ENCODE measurements around the gene AHCYL2.
"Not testable (repeated sequence)": the region's sequence is repeated elsewhere in the genome, so short reads cannot be mapped to it uniquely, and the experiment has no call there.

The AHCYL2 gene

DNA sequence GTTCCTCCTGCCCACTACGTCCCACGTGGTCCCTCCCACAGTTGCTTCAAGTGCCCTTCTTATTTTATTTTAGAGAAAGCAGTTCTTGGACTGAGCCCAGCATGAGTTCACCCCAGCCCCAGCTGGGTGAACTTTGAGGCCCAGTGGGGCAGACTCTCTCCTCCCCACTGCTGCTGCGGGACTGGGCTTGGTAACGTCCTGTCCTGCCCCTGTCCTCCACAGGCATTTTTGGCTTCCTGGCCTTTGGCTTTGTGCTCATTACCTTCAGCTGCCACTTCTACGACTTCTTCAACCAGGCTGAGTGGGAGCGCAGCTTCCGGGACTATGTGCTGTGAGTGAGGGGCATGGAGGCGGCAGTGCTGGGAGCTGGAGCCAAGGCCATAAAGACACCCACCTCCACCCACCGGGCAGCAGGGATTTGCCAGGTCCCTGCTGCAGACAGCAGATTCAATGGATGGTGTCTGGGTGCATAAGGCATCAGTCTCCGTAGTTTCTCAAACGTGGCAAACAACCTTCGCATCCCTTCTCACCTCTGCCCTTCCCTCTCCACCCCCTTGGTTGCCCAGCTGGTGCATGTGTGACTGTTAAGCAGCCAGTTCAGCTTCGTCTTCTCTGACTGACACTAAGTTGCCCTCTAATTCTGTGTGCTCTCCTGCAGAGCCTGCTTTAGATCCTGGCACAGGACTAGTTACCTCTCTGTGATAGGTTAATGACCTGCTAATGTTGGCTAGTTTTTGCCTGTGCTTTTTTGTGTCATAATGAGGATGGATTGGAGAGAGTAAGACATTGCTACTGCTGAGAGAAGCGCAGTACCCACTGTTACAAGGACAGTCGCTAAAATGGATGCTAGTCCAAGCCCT lies 15.5 kb upstream of the AHCYL2 start:
- DNase-seq (ENCODE audit: low read depth in 2 of 2), result no peak

GRCh38 chr7:129210256-129210988 lies 14.4 kb upstream of the AHCYL2 start:
- no peak for DNase-seq (ENCODE audit: low read depth in 2 of 2)

GRCh38 chr7:129210989-129211312 lies 13.9 kb upstream of the AHCYL2 start:
- no peak for DNase-seq (ENCODE audit: low read depth in 2 of 2)

GRCh38 chr7:129212126-129212525 lies 12.7 kb upstream of the AHCYL2 start:
- DNase-seq (ENCODE audit: low read depth in 2 of 2), result no peak

DNA sequence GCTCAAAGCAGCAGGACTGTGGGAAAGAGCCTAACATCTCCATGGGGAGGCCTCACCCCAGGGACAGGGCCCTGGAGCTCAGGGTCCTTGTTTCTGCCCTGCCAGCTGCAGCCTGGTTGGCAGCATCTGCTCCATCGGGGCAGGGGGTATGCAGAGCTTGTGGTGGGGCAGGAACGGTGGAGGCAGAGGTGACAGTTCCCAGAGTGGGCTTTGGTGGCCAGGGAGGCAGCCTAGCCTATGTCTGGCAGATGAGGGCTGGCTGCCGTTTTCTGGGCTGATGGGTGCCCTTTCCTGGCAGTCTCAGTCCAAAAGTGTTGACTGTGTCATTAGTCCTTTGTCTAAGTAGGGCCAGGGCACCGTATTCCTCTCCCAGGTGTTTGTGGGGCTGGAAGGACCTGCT lies 12.2 kb upstream of the AHCYL2 start:
- DNase-seq (ENCODE audit: low read depth in 2 of 2), result no peak

DNA sequence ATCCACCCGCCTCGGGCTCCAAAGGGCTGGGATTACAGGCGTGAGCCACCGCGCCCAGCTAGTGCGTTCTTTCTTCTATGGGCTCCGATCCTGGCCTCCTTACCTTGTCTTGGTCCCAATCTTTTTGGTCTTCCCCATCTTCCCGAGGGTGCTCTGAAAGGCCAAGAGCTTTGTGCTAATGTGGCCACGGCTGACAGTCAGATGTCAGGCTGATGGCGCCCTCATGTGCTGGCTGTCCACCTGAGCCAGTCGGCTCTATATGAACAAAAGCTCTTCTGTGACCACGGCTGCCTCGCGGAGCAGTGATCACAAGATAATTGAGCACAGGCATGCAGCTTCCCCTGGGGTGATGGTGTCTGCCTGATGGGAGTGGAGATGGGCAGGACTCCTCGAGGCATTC lies 11.0 kb upstream of the AHCYL2 start:
- no peak for DNase-seq (ENCODE audit: low read depth in 2 of 2)

DNA sequence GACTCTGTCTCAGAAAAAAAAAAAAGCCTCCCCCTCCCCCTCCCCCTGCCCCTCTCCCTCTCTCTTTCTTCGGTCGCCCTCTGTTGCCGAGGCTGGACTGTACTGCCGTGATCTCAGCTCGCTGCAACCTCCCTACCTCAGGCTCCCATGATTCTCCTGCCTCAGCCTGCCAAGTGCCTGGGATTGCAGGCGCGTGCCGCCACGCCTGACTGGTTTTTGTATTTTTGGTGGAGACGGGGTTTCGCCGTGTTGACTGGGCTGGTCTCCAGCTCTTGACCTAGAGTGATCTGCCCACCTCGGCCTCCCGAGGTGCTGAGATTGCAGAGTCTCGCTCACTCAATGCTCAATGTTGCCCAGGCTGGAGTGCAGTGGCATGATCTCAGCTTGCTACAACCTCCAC lies 9.1 kb upstream of the AHCYL2 start:
- not testable (repeated sequence) for DNase-seq (ENCODE audit: low read depth in 2 of 2)

GRCh38 chr7:129216101-129216715 lies 8.6 kb upstream of the AHCYL2 start:
- DNase-seq (ENCODE audit: low read depth in 2 of 2), result not testable (repeated sequence)

GRCh38 chr7:129216821-129217416 lies 7.9 kb upstream of the AHCYL2 start:
- not testable (repeated sequence) for DNase-seq (ENCODE audit: low read depth in 2 of 2)

- DNase-seq (ENCODE audit: low read depth in 2 of 2), result peak; percentile 56 to 57
These were observed 6.2 kb upstream of the AHCYL2 start for GRCh38 chr7:129218514-129219062.

GRCh38 chr7:129219166-129219565 lies 5.7 kb upstream of the AHCYL2 start:
- not testable (repeated sequence) for DNase-seq (ENCODE audit: low read depth in 2 of 2)

- no peak for DNase-seq (ENCODE audit: low read depth in 2 of 2)
These were observed 2.8 kb upstream of the AHCYL2 start for GRCh38 chr7:129222064-129222463.

GRCh38 chr7:129225206-129225930 lies 538 bp downstream of the AHCYL2 start:
- DNase-seq (ENCODE audit: low read depth in 2 of 2), result no peak

DNA sequence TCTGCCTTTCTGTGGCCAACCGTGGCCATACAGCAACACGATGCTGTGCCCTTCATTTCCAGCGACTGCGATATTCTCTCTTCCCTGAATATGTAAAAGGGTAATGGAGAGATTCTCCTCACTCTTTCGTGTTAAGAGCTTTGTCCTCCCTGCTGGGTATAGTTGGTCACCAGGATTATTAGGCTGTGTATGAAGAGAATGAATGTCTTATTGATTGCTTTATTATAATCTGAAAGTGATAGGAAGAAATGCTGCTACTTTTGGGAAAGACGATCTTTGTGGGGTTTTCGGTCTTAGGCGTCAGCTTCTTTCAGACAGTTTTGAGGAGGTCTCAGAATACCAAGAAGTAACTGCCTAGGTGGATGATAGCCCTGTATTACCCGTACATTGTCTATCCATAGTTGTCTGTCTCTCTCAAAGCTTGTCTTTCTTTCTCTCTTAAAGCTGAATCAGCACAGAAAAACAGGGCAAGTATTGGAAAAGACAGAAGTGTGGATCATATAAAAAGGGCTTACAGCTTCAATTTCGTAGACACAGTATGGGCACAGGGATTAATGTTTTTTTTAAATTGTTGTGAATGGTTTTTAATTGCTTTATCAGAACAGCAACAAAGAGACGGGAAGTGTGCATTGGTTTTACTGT lies 1.2 kb downstream of the AHCYL2 start:
- DNase-seq (ENCODE audit: low read depth in 2 of 2), result no peak

DNA sequence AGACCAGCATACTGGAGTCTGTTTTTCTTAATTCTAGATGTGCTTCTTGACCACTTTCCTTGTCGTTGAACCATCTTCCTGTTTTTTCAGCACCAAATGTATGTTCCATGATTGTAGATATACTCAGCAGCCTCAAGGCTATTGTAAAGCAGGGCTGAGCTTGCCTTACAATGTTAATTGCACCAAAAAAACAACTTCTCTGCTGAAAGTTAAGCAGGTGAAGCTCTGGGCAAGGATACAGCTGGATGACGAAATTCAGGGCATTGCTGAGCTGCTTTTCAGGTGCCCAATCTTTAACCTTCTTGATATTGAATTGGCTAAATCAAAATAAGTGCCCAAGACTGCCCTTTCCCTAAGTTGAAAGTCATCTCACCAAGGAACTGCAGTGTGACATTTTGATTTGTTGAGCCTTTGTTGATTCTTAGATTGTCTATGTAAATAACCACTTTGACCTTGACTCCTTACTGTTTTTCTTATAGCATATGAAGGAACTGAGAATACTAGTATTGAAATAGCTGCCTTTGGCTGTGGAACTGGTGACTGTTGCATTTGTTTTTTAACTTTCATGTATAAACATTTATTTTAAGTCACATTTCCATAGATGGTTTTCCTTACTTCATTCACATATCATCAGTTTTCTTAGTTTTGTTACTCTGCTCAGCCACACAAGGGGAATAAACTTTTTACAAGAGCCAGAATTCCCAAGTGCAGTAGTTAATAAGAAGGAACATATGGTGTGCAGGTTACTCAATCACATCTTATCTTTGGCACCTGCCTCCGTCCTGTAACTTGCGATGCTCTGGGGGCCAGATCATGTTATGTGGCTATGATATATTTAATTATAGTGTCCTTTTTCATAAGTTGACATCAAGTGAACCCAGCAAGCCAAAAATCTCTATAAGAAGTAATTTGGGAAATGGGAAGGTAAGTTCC lies 3.1 kb downstream of the AHCYL2 start:
- DNase-seq (ENCODE audit: low read depth in 2 of 2), result no peak

DNA sequence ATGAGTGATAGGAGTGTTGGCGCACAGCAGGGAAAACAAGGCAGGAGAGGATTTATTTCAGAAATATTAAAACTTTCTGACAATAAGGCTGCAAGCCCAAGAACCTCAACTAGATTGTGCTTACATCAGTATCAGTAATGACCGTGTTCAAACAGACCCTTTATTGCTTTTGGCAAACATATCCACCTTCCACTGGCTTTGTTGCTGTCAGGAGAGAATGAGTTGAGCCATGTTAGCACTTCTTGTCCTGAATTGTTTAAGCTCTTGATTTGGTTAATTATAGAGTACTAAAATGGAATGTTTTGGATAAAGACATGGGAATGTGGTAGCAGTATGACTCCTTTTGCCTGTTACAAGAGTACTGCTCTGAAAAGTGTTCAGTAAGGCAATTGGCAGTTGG lies 3.8 kb downstream of the AHCYL2 start:
- DNase-seq (ENCODE audit: low read depth in 2 of 2), result no peak

DNA sequence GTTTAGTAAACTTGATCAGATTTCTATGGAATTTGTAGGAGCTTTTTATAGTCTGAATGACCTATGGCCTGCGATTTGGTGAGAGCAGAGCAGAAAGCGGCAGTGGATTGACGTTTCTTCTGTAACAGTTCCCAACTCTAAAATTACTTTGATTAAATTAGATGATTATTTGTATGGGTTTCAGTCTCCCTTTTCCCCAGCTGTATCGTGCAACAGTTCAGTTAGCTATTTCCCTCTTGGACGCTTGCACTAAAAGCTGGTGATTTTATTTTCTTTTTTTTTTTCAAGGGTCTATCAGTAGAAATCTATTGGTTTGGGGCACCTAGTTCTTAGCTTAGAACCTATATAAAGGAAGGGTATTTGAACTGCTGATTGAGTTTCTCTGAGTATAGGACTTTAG lies 6.8 kb downstream of the AHCYL2 start:
- no peak for DNase-seq (ENCODE audit: low read depth in 2 of 2)

DNA sequence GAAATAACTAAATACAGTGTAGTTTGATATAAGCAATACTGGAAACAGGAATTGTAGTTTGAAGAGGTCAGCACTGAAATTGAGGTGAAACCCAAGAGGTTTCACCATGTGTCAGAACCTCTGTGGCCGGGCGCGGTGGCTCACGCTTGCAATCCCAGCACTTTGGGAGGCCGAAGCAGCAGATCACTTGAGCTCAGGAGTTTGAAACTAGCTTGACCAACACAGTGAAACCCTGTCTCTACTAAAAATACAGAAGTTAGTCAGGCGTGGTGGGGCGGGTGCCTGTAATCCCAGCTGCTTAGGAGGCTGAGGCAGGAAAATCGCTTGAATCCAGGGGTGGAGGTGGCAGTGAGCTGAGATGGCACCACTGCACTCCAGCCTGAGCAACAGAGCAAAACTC lies 13.7 kb downstream of the AHCYL2 start:
- no peak for DNase-seq (ENCODE audit: low read depth in 2 of 2)

GRCh38 chr7:129240119-129240820 lies 15.4 kb downstream of the AHCYL2 start:
- DNase-seq (ENCODE audit: low read depth in 2 of 2), result no peak

All from fibroblast of skin of left quadriceps (primary cell).